ENCODE measurements around the gene LAMB4.

Gene LAMB4

DNA sequence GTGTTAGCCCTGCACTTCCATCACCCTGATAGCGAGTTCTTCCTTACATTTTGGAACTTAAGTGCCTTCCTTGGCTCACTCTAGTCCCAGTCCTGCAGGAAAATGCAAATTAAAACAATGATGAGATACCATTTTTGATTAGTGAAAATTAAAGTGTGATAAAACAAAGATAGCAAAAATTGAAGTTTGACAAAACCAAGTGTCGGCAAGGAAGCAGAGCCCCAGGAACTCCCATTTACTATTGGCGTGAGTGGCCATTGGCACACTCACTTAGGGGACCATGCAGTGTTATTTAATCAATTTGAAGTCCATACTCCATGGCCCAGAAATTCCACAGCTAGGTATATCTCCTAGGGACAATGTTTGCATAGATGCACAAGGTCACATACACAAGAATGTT is 28.4 kb downstream of the LAMB4 start:
- H3K27ac Mint-ChIP-seq: no peak overlapping the region
- H3K4me1 Mint-ChIP-seq: no peaks in the 10 kb centered on the region

GRCh38 chr7:108099713-108100112 is 30.4 kb downstream of the LAMB4 start:
- Mint-ChIP-seq H3K4me1 (no peaks in the 10 kb centered on the region), H3K36me3 (no peaks in the 10 kb centered on the region), H3K4me3 (no peak overlapping the region), H3K9me3 (no peaks in the 10 kb centered on the region), H3K27ac (no peak overlapping the region)
- no peak for DNase-seq (ENCODE audit: low spot score in 2 of 2)
- ATAC-seq: no peak

More for the DNA sequence above, 28.4 kb downstream of the LAMB4 start:
- no peak for ATAC-seq
- DNase-seq (ENCODE audit: low spot score in 2 of 2): no peak
- Mint-ChIP-seq H3K4me3 (no peak overlapping the region), H3K9me3 (no peaks in the 10 kb centered on the region), H3K36me3 (no peaks in the 10 kb centered on the region)

- Mint-ChIP-seq H3K27ac (no peak overlapping the region), H3K4me3 (no peak overlapping the region), H3K36me3 (no peaks in the 10 kb centered on the region), H3K9me3 (no peaks in the 10 kb centered on the region), H3K4me1 (no peaks in the 10 kb centered on the region)
- DNase-seq (ENCODE audit: low spot score in 2 of 2) (no peak), ATAC-seq (no peak)
These were observed 32.5 kb downstream of the LAMB4 start for GRCh38 chr7:108097703-108098102.

DNA sequence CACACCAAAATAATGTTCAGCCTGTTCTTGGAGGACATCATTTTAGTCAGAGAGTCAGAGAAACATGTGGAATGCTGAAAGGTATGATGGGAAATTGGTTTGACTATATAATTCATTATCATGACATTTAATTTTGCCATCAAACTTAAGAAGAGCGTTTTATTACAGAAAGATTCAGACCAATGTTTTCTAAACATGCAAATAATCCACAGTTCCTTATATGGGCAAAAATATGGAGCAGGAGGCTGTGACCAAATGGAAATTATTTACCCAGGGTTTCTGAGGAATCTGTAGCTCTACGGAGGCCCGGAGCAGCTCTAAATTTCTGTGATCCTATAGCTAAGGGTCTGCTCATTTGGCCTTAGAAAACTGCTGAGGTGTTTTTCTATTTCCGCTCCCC is 33.2 kb downstream of the LAMB4 start:
- ATAC-seq (no peak), DNase-seq (ENCODE audit: low spot score in 2 of 2) (no peak)
- Mint-ChIP-seq H3K36me3 (no peaks in the 10 kb centered on the region), H3K4me3 (no peak overlapping the region), H3K9me3 (no peaks in the 10 kb centered on the region), H3K27ac (no peak overlapping the region), H3K4me1 (no peaks in the 10 kb centered on the region)

DNA sequence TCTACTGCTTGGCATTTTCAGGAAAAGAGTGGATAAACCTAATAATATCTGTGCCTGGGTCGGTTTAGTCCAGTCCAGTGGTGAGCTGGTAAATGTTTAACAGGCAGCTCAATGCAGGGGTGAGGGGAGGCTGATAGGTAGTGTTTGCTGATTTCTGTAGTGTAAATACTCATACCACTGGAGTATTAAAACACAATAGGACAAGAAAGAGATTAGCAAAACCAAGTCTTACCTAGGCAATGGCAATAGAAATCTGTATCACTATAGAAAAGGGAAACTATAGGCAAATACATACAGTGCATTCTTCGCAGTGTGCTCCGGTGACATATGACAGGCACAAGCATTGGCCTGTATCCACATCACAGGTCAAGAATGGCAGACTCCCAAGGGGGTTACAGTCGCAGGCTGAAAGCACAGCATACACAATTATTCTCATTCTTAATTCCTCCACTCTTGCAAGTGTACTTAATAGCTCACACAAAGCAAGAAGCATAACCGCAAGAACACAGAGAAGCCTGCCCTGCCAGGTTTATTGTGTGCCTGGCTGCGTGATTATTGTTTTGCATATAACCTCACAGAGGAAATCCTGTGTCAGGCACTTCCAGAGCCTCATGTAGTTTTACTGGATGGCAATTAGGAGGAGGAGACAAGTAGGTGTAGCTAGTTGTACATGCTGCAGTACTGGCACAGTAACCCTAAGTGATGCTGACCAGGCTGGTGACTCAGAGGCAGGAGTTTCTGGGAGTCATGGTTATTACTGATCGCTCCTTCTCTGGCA is 35.0 kb downstream of the LAMB4 start:
- H3K9me3 Mint-ChIP-seq: no peaks in the 10 kb centered on the region
- no peaks in the 10 kb centered on the region for H3K36me3 Mint-ChIP-seq
- no peak overlapping the region for H3K4me3 Mint-ChIP-seq
- DNase-seq (ENCODE audit: low spot score in 2 of 2) (no peak), ATAC-seq (no peak)
- H3K27ac Mint-ChIP-seq: no peak overlapping the region
- H3K4me1 Mint-ChIP-seq: no peaks in the 10 kb centered on the region

- ATAC-seq (no peak), DNase-seq (ENCODE audit: low spot score in 2 of 2) (no peak)
- no peaks in the 10 kb centered on the region for H3K9me3 Mint-ChIP-seq
- no peak overlapping the region for H3K27ac Mint-ChIP-seq
- no peaks in the 10 kb centered on the region for H3K36me3 Mint-ChIP-seq
- no peak overlapping the region for H3K4me3 Mint-ChIP-seq
- no peaks in the 10 kb centered on the region for H3K4me1 Mint-ChIP-seq
These were observed 35.8 kb downstream of the LAMB4 start for GRCh38 chr7:108094346-108094745.

- H3K36me3 Mint-ChIP-seq: no peaks in the 10 kb centered on the region
- H3K9me3 Mint-ChIP-seq: no peaks in the 10 kb centered on the region
- no peaks in the 10 kb centered on the region for H3K4me1 Mint-ChIP-seq
- H3K4me3 Mint-ChIP-seq: no peak overlapping the region
- H3K27ac Mint-ChIP-seq: no peak overlapping the region
- ATAC-seq (no peak), DNase-seq (ENCODE audit: low spot score in 2 of 2) (no peak)
These were observed 36.3 kb downstream of the LAMB4 start for GRCh38 chr7:108093851-108094331.

DNA sequence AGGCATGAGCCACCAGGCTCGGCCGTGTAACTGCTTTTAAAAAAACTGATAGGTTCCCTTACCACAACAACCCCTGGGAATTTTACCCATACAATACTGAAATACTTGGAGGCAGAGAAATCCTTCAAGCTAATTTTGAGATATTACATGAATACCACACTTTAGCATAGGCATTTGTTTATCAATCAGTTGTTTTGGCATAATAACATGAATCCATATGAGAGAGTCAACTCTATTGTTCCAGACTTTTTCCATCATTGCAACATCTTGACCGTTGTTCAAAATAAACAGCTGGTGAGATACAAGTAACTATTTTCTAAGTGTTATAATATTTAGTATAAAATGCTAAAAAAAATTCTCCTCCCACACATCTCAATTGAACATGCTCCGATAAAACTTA is 36.8 kb downstream of the LAMB4 start:
- Mint-ChIP-seq H3K4me1 (no peaks in the 10 kb centered on the region), H3K9me3 (no peaks in the 10 kb centered on the region), H3K36me3 (no peaks in the 10 kb centered on the region), H3K4me3 (no peak overlapping the region), H3K27ac (no peak overlapping the region)
- DNase-seq (ENCODE audit: low spot score in 2 of 2) (no peak), ATAC-seq (no peak)

DNA sequence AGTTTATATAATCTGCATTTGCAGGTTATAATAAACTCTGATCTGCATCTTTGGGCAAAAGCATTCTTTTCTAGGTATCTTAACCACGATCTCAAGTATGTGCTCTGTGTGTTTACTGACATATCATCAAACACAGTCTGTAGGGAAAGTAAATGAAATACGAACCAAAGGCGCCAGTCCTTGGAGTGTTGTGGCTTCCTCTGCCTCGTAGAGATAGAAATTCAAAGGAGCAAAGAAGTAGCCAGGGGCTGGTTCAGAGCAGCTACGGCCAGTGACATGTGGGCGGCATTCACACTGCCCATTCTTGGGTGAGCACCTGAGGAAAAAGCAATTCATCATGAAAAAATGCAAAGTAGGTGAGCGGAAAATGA is 38.7 kb downstream of the LAMB4 start:
- Mint-ChIP-seq H3K9me3 (no peaks in the 10 kb centered on the region), H3K27ac (no peak overlapping the region), H3K36me3 (no peaks in the 10 kb centered on the region), H3K4me1 (no peaks in the 10 kb centered on the region), H3K4me3 (no peak overlapping the region)
- ATAC-seq (no peak), DNase-seq (ENCODE audit: low spot score in 2 of 2) (no peak)

DNA sequence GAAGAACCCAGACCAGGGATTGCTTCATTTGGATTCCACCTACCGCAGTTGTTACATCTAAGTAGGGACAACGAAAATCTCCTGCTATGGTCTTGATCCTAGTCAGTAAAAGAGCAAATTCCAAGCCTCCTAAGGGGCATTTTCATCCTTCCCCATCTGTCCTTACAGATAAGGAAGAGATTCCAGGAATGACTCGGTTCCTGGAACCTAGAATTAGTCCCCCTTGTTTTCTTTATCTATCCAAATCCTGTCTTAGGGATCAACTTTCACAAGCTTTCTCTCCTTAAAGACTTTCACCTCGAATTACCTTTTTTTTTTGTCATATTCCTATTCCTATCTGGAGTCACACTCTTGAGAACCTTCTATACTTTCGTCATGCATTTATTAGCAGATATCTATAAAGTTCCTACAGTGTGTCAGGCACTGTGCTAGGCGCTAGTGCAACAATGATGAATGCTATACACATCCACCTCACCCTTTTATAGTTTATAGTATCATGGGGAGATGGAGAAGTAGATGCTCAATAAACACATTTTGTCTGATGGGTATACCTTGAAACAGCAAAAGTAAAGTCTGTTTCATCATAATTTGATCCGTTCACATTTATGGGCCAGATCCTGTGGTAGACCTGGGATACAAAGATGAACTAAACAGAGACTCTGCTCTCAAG is 39.2 kb downstream of the LAMB4 start:
- Mint-ChIP-seq H3K4me3 (no peak overlapping the region), H3K36me3 (no peaks in the 10 kb centered on the region), H3K9me3 (no peaks in the 10 kb centered on the region), H3K4me1 (no peaks in the 10 kb centered on the region), H3K27ac (no peak overlapping the region)
- no peak for DNase-seq (ENCODE audit: low spot score in 2 of 2)
- no peak for ATAC-seq

DNA sequence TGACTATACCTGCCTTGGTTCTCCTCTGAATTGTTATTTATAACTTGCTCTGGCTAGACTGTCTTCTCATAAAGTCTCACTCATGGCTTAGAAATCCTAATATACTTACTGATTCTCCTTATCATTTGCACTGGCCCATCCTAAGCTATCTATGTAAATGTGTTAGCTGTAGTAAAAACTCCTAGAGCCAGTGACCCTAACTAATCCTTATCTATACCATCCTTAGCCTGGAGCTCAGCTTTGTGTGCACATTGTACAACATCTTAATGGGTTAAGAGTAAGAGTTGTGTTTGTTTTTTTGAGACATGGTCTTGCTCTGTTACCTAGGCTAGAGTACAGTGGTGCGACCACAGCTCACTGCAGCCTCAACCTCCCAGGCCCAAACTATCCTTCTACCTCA is 40.8 kb downstream of the LAMB4 start:
- no peak for DNase-seq (ENCODE audit: low spot score in 2 of 2)
- H3K36me3 Mint-ChIP-seq: no peaks in the 10 kb centered on the region
- no peak overlapping the region for H3K4me3 Mint-ChIP-seq
- no peaks in the 10 kb centered on the region for H3K4me1 Mint-ChIP-seq
- no peak for ATAC-seq
- H3K27ac Mint-ChIP-seq: no peak overlapping the region
- no peaks in the 10 kb centered on the region for H3K9me3 Mint-ChIP-seq

DNA sequence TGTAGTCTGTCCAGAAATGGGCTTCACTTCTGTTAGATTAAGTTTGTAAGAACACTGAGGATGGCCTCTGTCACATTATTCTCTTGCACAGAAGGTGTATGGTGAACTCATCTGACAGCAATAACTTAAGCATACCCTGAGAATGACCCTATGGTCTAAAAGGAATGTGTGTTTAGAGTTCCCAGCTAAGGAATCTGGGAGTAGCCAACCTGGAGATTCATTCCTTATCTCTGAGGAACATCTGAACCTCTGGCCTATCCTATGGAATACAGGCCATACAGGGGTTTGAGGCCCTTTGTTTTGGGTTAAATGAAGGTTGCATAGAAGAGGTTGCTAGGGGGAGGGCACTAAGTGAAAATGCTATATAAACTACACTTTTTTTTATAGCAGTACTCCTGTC is 41.4 kb downstream of the LAMB4 start:
- ATAC-seq: no peak
- no peak for DNase-seq (ENCODE audit: low spot score in 2 of 2)
- Mint-ChIP-seq H3K27ac (no peak overlapping the region), H3K36me3 (no peaks in the 10 kb centered on the region), H3K9me3 (no peaks in the 10 kb centered on the region), H3K4me3 (no peak overlapping the region), H3K4me1 (no peaks in the 10 kb centered on the region)

GRCh38 chr7:108087778-108088177 is 42.4 kb downstream of the LAMB4 start:
- no peaks in the 10 kb centered on the region for H3K9me3 Mint-ChIP-seq
- H3K27ac Mint-ChIP-seq: no peak overlapping the region
- DNase-seq (ENCODE audit: low spot score in 2 of 2) (no peak), ATAC-seq (no peak)
- H3K4me1 Mint-ChIP-seq: no peaks in the 10 kb centered on the region
- H3K4me3 Mint-ChIP-seq: no peak overlapping the region
- no peaks in the 10 kb centered on the region for H3K36me3 Mint-ChIP-seq

DNA sequence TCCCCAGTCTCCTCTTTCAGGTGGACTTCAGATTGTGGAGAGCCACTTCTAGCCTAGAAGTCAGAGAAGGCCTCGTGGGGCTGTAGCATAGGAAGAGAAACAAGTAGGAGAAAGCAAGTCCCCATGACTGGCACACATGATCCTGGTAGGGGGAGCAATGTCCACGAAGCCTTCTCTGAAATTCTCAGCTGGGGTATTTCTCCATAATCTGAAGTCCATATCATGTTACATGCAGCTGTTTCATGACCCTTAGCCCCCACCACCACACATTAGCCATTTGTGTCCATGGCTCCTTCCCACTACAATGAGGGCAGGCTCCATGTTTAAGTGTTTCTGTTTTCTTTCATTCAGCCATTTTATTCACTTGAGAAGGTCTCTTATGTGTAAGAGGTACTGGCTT is 43.2 kb downstream of the LAMB4 start:
- DNase-seq (ENCODE audit: low spot score in 2 of 2) (no peak), ATAC-seq (no peak)
- Mint-ChIP-seq H3K9me3 (no peaks in the 10 kb centered on the region), H3K27ac (no peak overlapping the region), H3K36me3 (no peaks in the 10 kb centered on the region), H3K4me1 (no peaks in the 10 kb centered on the region), H3K4me3 (no peak overlapping the region)

GRCh38 chr7:108086546-108086945 is 43.6 kb downstream of the LAMB4 start:
- no peak overlapping the region for H3K4me3 Mint-ChIP-seq
- no peaks in the 10 kb centered on the region for H3K36me3 Mint-ChIP-seq
- H3K9me3 Mint-ChIP-seq: no peaks in the 10 kb centered on the region
- H3K4me1 Mint-ChIP-seq: no peaks in the 10 kb centered on the region
- H3K27ac Mint-ChIP-seq: no peak overlapping the region
- DNase-seq (ENCODE audit: low spot score in 2 of 2): no peak
- ATAC-seq: no peak

DNA sequence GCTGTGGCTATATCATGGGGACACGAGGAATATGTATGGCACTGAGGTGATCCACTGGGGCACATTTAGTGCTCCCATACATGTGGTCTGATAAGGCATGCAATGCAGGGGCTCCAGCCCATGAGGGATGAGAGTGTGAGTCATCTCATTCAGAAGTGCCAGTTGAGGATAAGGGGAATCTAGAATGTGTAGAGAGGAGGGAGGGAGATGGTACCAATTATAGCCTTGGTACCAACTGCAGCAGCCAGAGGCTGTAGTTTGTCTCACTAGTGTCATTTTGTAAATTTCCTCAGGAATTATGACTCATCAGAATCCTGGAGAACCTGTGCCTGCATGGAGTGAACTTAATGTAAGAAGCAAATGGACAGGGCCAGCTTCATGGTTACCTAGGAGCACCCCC is 46.2 kb downstream of the LAMB4 start:
- Mint-ChIP-seq H3K27ac (no peak overlapping the region), H3K4me1 (no peaks in the 10 kb centered on the region), H3K36me3 (no peaks in the 10 kb centered on the region), H3K4me3 (no peak overlapping the region), H3K9me3 (no peaks in the 10 kb centered on the region)
- no peak for DNase-seq (ENCODE audit: low spot score in 2 of 2)
- ATAC-seq: no peak
